Activated T-cell treated with anti-CD3 and anti-CD28 coated beads, Interleukin-2, amount 50 U/mL, for 72 hours (primary cell): Measurements from ENCODE around the gene CYBRD1. TPM values are rescaled to one million over a fixed set of nuclear protein-coding genes. Genes with fewer than 3 reads are reported as not detected.

ENCODE experiments used
- ATAC-seq, 2 donors: fragments of 150-1000 bp; cut with Tn5 transposase; replicated peaks in 1 of 2; 2 replicates each; pipeline ENCODE4 v1.10.0; 2021; ENCODE audit warnings: moderate library complexity in 2 of 2, mild to moderate bottlenecking in 1 of 2
- DNase-seq, 2 donors: peaks; one replicate each; pipeline ENCODE4 v3.0.0; 2021 to 2022; ENCODE audit warnings: mixed read lengths in 1 of 2
- H3K27ac Mint-ChIP-seq: one replicate; pipeline ENCODE4 v1.8.0; 2022; ENCODE audit warnings: mild to moderate bottlenecking, moderate library complexity, mixed read lengths
- H3K27me3 Mint-ChIP-seq: one replicate; pipeline ENCODE4 v1.8.0; 2022; ENCODE audit warnings: low read depth, mixed read lengths
- H3K36me3 Mint-ChIP-seq, 2 donors: one replicate each; pipeline ENCODE4 v1.8.0; 2022; ENCODE audit warnings: mixed read lengths in 2 of 2, mild to moderate bottlenecking in 1 of 2; ENCODE audit not compliant: insufficient read depth in 2 of 2
- H3K4me1 Mint-ChIP-seq: one replicate; pipeline ENCODE4 v1.8.0; 2022; ENCODE audit warnings: low read depth, mixed read lengths
- H3K4me3 Mint-ChIP-seq, 2 donors: one replicate each; pipeline ENCODE4 v1.8.0; 2022; ENCODE audit warnings: mild to moderate bottlenecking in 2 of 2, mixed read lengths in 2 of 2, moderate library complexity in 2 of 2
- H3K9me3 Mint-ChIP-seq, 2 donors: one replicate each; pipeline ENCODE4 v1.8.0; 2022; ENCODE audit warnings: mixed read lengths in 2 of 2
- total RNA-seq, 2 donors: library from RNA; stranded (reverse); gene quantifications; one replicate each; pipeline ENCODE4 v1.2.3, GENCODE V29; 2022

Gene CYBRD1
- total RNA-seq, 2 donors from 2014 or later, result 1.1 to 3.2 TPM

DNA sequence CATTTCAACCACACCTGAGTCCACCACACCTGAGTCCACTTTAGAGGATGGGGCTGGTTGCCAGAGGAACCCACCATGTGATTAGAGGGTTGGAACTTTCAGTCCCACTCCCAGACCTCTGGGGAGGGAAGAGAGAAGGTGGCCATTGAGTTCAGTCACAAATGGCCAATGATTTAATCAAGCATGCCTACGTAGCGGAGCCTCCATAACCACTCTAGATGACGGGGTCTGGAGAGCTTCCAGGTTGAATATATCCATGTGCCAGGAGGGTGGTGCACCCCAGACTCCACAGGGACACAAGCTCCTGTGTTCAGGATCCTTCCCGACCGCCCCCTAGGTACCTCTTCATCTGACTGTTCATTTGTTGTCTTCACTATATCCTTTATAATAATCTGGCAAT lies 53.3 kb downstream of the CYBRD1 start:
- DNase-seq, result no peak
- H3K27me3 Mint-ChIP-seq, result no peaks in the 10 kb centered on the region
- no peak overlapping the region for H3K4me3 Mint-ChIP-seq
- no peak overlapping the region for H3K27ac Mint-ChIP-seq
- no peaks in the 10 kb centered on the region for H3K36me3 Mint-ChIP-seq
- ATAC-seq, result no peak
- no peaks in the 10 kb centered on the region for H3K9me3 Mint-ChIP-seq
- peaks cover 7% of the 10 kb centered on the region for H3K4me1 Mint-ChIP-seq

DNA sequence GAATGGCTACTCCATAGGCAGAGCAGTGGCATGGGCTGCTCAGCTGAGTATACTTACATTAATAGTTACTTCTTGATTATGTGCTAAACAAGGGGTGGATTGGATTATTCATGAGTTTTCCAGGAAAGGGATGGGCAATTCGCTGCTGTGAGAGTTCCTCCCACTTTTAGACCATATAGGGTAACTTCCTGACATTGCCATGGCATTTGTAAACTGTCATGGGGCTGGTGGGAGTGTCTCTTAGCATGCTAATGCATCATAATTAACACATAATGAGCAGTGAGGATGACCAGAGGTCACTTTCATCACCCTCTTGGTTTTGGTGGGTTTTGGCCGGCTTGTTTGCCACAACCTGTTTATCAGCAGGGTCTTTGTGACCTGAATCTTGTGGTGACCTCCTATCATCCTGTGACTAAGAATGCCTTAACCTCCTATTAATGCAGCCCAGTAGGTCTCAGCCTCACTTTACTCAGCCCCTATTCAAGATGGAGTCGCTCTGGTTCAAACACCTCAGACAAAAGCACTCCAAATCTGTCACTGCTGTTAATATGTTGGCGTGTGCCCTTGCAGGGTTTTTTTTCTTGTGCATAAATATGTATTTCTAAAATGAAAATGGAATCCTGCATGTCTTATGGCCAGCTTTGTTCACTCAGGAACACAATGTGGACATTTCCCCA lies 56.0 kb downstream of the CYBRD1 start:
- Mint-ChIP-seq H3K4me3 (no peak overlapping the region), H3K27ac (no peak overlapping the region), H3K9me3 (no peaks in the 10 kb centered on the region), H3K4me1 (peaks cover 7% of the 10 kb centered on the region), H3K27me3 (no peaks in the 10 kb centered on the region), H3K36me3 (no peaks in the 10 kb centered on the region)
- DNase-seq (no peak), ATAC-seq (no peak)

DNA sequence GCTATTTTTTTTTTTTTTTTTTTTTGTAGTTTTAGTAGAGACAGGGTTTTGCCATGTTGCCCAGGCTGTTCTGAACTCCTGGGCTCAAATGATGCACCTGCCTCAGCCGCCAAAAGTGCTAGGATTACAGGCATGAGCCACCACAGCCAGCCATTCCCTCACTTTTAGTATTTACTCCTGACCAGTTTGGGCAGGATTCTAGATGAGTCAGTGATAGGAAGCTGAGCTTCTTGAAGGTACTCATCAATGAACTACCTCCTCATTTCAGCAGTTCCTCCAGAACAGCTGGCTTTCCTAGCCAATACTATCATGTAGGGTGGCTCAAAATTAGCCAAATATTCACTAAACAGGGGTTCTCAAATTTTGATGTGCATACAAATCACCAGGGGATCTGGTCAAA lies 57.2 kb downstream of the CYBRD1 start:
- Mint-ChIP-seq H3K9me3 (no peaks in the 10 kb centered on the region), H3K27ac (no peak overlapping the region), H3K27me3 (no peaks in the 10 kb centered on the region), H3K4me3 (no peak overlapping the region), H3K4me1 (peaks cover under 1% of the 10 kb centered on the region), H3K36me3 (no peaks in the 10 kb centered on the region)
- no peak for DNase-seq
- ATAC-seq, result no peak

DNA sequence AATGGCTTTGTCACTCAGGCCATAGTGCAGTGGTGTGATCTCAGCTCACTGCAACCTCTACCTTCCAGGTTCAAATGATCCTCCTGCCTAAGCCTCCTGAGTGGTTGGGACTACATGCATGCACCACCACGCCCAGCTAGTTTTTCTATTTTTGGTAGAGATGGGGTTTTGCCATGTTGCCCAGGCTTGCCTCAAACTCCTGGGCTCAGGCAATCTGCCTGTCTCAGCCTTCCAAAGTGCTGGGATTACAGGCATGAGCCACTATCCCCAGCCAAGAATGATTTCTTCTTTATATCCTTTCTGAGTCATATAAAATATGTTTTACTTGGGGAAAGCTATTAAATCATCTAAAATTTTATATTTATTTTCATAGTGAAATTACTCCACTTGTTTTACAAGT lies 61.3 kb downstream of the CYBRD1 start:
- H3K27ac Mint-ChIP-seq, result no peak overlapping the region
- peaks cover 10% of the 10 kb centered on the region for H3K27me3 Mint-ChIP-seq
- H3K4me3 Mint-ChIP-seq, result no peak overlapping the region
- no peak for DNase-seq
- H3K36me3 Mint-ChIP-seq, result no peaks in the 10 kb centered on the region
- no peak for ATAC-seq
- H3K9me3 Mint-ChIP-seq, result no peaks in the 10 kb centered on the region
- H3K4me1 Mint-ChIP-seq, result no peaks in the 10 kb centered on the region

DNA sequence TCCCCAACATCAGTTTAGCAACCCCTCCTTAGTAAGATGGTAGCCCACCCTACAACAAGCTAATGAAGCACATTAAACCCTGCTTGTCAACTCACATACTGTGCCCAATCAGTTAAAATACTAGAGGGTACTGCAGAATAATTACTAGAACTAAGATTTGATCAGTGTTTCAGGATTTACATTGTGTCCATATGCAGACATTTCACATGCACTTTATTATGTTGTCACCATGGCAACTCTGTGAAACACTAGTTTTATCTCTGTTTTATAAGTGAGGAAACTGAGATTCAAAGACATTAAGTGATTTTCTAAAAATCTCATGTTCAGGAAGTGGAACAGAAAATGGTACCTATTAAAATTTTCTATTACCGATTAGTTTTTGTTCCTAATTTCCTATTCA lies 61.7 kb downstream of the CYBRD1 start:
- peaks cover 10% of the 10 kb centered on the region for H3K27me3 Mint-ChIP-seq
- ATAC-seq, result no peak
- H3K4me1 Mint-ChIP-seq, result no peaks in the 10 kb centered on the region
- no peaks in the 10 kb centered on the region for H3K9me3 Mint-ChIP-seq
- H3K36me3 Mint-ChIP-seq, result no peaks in the 10 kb centered on the region
- H3K27ac Mint-ChIP-seq, result no peak overlapping the region
- no peak for DNase-seq
- no peak overlapping the region for H3K4me3 Mint-ChIP-seq

DNA sequence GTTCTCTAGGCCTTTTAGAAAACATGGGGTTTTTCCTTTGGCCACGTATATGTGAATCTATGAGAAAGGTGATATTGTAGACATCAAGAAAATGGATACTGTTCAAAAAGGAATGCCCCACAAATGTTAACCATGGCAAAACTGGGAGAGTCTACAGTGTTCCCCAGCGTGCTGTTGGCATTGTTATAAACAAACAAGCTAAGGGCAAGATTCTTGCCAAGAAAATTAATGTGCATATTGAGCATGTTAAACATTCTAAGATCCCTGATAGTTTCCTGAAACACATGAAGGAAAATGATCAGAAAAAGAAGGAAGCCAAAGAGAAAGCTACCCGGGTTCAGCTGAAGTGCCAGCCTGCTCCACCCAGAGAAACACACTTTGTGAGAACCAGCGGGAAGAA lies 64.9 kb downstream of the CYBRD1 start:
- Mint-ChIP-seq H3K4me3 (no peak overlapping the region), H3K27me3 (peaks cover 10% of the 10 kb centered on the region), H3K36me3 (peaks cover 0 to 3% of the 10 kb centered on the region in 2 donors), H3K9me3 (no peaks in the 10 kb centered on the region), H3K4me1 (no peaks in the 10 kb centered on the region), H3K27ac (no peak overlapping the region)
- ATAC-seq, result no peak
- no peak for DNase-seq

DNA sequence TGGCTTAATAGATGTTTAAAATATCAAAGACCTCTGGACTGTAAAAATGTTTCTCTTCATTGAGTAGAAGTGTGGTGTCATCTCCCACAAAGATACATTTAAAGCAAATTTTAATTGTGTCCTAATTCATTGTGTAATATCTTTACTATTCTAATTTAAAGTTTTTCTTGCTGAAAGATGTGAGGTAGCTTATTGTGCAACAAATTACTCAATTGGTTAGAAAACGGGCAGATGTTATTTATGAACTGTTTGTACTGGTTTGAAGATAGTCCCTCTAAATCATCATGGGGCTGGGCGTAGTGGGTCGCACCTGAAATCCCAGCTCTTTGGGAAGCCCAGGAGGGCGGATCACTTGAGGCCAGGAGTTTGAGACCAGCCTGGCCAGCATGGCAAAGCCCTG lies 65.3 kb downstream of the CYBRD1 start:
- Mint-ChIP-seq H3K9me3 (no peaks in the 10 kb centered on the region), H3K36me3 (peaks cover 0 to 3% of the 10 kb centered on the region in 2 donors), H3K27me3 (peaks cover 10% of the 10 kb centered on the region), H3K4me1 (no peaks in the 10 kb centered on the region), H3K27ac (no peak overlapping the region), H3K4me3 (no peak overlapping the region)
- ATAC-seq (no peak), DNase-seq (no peak)

DNA sequence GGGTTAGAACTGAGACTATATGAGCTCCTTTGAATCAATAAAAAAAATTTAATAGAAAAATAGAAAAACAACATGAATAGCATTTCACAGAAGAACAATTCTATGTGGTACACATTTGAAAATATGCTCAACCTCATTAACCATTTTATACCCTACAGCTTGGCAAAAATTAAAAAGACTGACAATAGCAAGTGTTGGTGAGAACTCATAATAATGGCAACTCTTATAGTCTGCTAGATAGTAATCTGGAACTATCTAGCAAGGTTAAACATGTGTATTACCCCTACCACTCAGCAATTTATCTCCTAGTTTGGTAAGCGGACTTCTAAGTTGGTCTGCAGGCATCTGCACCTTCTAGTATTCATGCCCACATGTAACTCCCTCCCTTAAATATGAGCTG lies 67.8 kb downstream of the CYBRD1 start:
- no peak overlapping the region for H3K4me3 Mint-ChIP-seq
- no peaks in the 10 kb centered on the region for H3K4me1 Mint-ChIP-seq
- H3K36me3 Mint-ChIP-seq, result peaks cover 0 to 3% of the 10 kb centered on the region in 2 donors
- H3K27ac Mint-ChIP-seq, result no peak overlapping the region
- no peaks in the 10 kb centered on the region for H3K9me3 Mint-ChIP-seq
- ATAC-seq (no peak), DNase-seq (no peak)
- peaks cover 10% of the 10 kb centered on the region for H3K27me3 Mint-ChIP-seq

DNA sequence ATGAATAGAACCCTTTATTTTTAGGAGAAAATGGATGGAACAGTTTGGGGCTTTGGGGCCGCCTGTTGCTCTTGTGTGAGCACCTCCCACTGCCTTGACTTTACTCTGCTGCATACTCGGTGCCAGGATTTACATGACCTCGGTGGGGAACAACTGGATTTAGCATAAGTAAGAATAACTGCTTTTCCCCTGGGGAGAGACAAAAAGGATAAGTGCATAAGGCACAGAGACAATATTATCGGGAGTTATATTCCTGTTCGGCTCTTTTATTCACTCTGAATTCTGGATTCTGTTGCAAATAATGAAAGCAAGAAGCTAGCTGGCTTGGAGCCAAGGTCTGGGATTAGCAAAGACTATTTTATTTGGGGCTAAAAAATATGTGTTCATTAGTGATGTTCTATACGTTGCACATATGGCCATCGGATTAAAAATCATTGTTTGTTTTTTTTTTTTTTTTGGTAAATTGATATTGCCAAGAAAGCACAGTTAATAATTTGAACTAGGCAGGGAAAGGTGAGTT lies 69.8 kb downstream of the CYBRD1 start:
- Mint-ChIP-seq H3K36me3 (peaks cover 0 to 3% of the 10 kb centered on the region in 2 donors), H3K9me3 (no peaks in the 10 kb centered on the region), H3K4me1 (no peaks in the 10 kb centered on the region), H3K27me3 (peaks cover 2% of the 10 kb centered on the region), H3K27ac (no peak overlapping the region), H3K4me3 (no peak overlapping the region)
- ATAC-seq (no peak), DNase-seq (no peak)

DNA sequence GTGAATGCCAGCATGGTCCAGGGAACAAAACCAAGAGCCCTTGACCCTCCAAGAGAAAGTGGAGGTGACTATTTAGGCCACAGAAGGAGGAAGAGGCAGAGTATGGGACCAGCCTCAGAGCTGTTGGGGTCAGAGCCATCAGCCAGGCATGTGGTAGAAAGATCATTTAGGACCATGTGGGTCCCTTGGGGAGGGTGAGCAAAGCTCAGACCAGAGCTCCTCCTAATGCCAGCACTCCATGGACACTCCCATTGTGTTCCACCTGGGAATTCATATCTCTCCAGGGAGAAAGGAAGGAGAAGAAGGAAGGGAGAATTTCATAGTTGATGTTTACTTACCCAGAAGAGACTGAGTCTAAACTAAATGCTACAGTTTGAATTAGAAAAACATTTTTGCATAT lies 73.2 kb downstream of the CYBRD1 start:
- H3K36me3 Mint-ChIP-seq, result peaks cover 0 to 2% of the 10 kb centered on the region in 2 donors
- no peak overlapping the region for H3K27ac Mint-ChIP-seq
- H3K9me3 Mint-ChIP-seq, result no peaks in the 10 kb centered on the region

DNA sequence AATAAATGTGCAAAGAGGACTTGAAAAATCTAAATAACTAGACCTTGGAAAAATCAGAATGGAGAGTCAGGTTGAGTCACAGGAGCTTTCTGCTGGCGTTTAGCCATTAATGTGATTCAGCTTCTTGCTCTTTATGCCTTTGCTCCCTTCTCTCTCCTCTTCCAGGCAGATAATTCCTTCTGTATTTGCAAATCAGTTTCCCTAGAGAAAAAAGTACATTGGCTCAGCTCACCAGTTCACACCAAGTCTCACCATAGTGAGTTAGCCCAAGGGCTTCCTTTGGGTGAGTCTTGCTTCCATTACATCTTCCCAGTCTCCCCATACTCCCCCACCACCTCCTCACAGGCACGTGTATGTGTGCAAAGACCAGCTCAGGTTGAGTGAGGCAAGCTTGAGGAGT lies 73.6 kb downstream of the CYBRD1 start:
- Mint-ChIP-seq H3K4me1 (no peaks in the 10 kb centered on the region), H3K4me3 (no peak overlapping the region), H3K27ac (no peak overlapping the region), H3K9me3 (no peaks in the 10 kb centered on the region), H3K27me3 (no peaks in the 10 kb centered on the region), H3K36me3 (no peaks in the 10 kb centered on the region)
- DNase-seq (no peak), ATAC-seq (no peak)

More for the DNA sequence above, 73.2 kb downstream of the CYBRD1 start:
- Mint-ChIP-seq H3K27me3 (no peaks in the 10 kb centered on the region), H3K4me3 (no peak overlapping the region), H3K4me1 (no peaks in the 10 kb centered on the region)
- ATAC-seq, result no peak
- DNase-seq, result no peak

DNA sequence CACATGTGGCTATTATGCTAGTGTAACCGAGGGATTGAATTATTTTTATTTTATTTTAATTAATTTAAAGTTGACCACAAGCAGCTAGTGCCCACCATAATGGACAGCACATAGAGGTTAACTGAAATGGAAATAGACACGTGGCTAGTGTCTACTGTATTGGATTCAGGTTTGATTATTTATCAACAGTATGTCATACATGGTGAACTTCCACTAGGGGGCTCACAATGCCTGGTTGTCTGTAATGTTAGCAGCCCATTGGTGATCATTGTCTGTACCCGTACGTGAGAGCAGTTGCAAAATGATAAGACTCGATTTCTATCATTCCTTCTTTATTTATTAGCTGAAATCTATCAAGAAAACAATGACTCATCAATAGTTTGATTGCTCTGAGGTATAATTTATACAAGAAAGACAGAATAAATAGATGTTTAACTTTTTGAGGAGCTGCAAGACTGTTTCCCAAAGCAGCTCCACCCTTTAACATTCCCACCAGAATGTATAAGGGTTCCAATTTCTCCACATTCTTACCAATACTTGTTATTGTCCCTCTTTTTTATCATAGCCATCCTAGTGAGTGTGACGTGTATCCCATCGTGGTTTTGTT lies 76.5 kb downstream of the CYBRD1 start:
- H3K4me3 Mint-ChIP-seq, result no peak overlapping the region

DNA sequence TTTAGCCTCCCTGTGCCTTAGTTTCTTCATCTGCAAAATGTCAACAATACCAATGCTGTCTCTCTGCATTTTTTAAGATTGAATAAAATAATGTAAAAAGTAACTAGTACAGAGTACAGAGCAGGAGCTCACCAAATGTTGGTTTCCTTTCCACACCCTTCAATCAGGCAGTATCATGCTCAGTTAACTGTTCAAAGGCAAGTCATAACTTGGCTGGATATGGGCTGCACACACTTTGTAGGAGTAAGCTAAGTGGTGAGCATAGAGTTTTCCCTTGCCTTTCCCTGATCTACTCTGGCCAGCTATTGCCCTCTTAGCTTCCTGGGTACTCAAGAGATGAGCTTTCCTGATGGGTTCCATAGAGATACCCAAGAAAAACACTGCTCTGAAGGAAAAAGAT lies 77.9 kb downstream of the CYBRD1 start:
- Mint-ChIP-seq H3K4me3 (no peak overlapping the region), H3K9me3 (no peaks in the 10 kb centered on the region), H3K27me3 (no peaks in the 10 kb centered on the region), H3K4me1 (no peaks in the 10 kb centered on the region), H3K27ac (no peak overlapping the region), H3K36me3 (no peaks in the 10 kb centered on the region)
- DNase-seq, result no peak
- no peak for ATAC-seq

More for the DNA sequence above, 76.5 kb downstream of the CYBRD1 start:
- Mint-ChIP-seq H3K27me3 (no peaks in the 10 kb centered on the region), H3K36me3 (no peaks in the 10 kb centered on the region), H3K9me3 (no peaks in the 10 kb centered on the region), H3K27ac (no peak overlapping the region), H3K4me1 (no peaks in the 10 kb centered on the region)
- ATAC-seq (peak; percentile 93 to 98), DNase-seq (peak; percentile 52 to 59)

DNA sequence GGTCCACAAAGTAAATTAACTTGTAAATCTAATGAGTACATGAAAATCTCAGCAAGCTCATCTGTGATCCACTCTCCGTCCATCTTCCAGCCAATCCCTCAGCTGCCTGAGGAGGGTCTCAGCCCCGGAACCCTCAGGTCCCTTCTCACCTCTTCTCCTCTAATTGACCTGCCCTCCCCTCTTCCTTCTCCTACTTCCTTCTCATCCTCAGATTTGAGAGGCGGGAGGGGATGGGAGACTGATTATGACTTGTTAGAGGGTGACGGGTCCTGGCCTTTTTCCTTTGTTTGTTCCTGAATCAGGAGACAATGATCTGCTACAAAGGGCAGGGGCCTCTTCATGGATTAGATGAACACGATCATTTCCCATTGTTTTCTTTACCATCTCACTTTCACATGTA lies 80.1 kb downstream of the CYBRD1 start:
- Mint-ChIP-seq H3K4me3 (no peak overlapping the region), H3K27me3 (no peaks in the 10 kb centered on the region), H3K4me1 (no peaks in the 10 kb centered on the region), H3K36me3 (no peaks in the 10 kb centered on the region), H3K27ac (no peak overlapping the region), H3K9me3 (no peaks in the 10 kb centered on the region)
- ATAC-seq (no peak), DNase-seq (no peak)
